Occipital lobe (tissue), 2 donors: ENCODE measurements around the gene MOV10. TPM values are rescaled to one million over a fixed set of nuclear protein-coding genes. Genes with fewer than 3 reads are reported as not detected.

ENCODE experiments used
- DNase-seq: peaks from one replicate; lab custom pipeline; 2025; lab: John Stamatoyannopoulos, UW
- total RNA-seq: library from RNA; depleted of rRNA; stranded (reverse); fragments of >200 nt; gene quantifications from one replicate; pipeline ENCODE4 v1.2.3, GENCODE V29; 2014

MOV10 gene
- total RNA-seq, 1 donor from 2014 or later = 3.7 TPM

GRCh38 chr1:112698366-112699310, 24.2 kb downstream of the MOV10 start:
- no peak for DNase-seq

DNA sequence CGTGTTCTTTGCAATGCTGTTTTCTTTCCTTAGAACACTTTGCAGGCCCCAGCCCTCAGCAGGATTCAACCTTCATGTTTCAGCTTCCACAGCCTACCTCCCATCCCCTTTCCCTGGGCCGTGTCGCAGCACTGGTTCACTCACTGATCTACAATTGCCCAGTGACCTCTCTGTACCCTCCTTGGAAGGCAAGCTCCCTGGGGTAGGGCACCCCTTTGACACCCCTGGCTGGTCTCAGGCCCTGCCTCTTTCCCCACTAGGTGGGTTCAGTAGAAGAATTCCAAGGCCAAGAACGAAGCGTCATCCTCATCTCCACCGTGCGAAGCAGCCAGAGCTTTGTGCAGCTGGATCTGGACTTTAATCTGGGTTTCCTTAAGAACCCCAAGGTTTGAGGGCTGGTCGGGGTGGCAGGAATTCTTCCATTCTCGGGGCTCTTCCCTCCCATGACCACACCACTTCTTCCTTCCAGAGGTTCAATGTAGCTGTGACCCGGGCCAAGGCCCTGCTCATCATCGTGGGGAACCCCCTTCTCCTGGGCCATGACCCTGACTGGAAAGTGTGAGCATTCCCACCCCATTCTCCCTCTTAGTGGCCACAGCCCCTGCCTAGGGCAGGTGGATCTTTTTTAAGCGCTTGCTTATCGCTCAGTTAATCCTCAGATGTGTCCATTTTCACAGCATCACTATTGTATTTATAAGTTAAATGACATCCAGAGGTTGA, 25.1 kb downstream of the MOV10 start:
- DNase-seq = no peak

DNA sequence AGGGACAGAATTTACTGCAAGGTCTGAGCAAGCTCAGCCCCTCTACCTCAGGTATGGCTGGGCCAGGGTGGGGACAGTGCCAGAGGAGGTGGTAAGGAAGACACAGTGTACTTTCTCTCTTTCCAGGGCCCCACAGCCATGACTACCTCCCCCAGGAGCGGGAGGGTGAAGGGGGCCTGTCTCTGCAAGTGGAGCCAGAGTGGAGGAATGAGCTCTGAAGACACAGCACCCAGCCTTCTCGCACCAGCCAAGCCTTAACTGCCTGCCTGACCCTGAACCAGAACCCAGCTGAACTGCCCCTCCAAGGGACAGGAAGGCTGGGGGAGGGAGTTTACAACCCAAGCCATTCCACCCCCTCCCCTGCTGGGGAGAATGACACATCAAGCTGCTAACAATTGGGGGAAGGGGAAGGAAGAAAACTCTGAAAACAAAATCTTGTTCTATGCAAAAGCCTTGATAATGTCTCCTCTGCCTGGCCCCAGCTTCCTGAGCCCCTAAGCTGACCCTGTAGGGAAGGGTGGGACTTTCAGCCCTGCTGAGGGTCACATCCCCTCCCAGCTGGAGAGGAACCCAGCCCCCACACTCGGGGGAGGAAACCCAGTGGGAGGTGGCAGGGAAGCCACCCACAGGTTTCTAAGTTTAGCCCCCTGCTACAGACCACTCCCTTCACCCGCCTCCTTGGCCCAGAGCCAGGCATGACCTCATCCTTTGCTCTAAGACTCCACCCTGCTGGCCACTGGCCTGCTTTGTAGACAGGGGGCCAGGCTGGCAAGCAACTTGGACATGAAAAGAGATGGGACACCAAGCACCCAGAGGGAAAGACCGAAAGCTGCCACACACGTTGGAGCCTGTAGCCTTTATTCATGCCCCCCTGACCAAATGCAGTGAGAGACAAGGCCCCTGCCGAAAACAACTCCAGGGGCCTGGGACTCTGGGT, 26.1 kb downstream of the MOV10 start:
- peak; percentile 73 for DNase-seq

DNA sequence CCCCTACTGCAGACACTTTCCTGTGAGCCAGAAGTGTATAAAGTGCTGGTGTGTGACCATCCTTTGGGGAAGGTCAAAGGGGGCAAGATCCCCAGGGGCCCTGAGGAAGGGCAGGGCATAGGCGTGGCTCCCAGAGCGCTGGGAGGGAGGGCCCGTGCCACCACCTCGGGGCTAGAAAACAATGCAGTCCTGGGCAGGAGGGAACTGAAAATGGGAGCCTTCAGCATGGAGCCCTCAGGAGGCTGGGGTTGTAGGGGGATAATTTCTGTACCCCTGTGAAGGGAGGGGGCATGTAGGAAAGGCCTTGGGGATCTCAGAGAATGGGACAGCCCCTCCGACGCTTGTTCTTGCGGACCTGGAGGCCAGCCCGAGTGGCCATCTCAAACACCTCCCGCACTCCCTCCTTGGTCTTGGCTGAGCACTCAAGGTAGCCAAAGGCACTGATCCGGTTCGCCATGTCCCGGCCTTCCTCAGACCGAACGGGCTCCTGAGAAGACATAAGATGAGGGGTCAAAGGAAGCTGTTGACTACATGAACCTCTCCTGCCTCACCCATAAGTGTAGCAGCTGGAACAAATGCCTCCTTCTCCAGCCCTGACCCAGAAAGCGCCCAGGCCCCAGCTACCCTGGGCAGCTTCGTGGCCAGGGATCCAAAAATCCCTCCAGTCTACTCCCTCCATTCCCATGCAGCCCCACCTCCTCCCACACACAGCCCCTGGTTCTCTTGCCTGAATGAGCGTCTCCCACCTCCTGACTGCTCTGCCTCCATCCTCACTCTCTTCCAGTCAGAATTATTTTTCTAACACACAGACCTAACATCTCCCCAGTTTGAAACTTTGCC, 27.0 kb downstream of the MOV10 start:
- DNase-seq = no peak

GRCh38 chr1:112702067-112702395, 27.6 kb downstream of the MOV10 start:
- DNase-seq = no peak

DNA sequence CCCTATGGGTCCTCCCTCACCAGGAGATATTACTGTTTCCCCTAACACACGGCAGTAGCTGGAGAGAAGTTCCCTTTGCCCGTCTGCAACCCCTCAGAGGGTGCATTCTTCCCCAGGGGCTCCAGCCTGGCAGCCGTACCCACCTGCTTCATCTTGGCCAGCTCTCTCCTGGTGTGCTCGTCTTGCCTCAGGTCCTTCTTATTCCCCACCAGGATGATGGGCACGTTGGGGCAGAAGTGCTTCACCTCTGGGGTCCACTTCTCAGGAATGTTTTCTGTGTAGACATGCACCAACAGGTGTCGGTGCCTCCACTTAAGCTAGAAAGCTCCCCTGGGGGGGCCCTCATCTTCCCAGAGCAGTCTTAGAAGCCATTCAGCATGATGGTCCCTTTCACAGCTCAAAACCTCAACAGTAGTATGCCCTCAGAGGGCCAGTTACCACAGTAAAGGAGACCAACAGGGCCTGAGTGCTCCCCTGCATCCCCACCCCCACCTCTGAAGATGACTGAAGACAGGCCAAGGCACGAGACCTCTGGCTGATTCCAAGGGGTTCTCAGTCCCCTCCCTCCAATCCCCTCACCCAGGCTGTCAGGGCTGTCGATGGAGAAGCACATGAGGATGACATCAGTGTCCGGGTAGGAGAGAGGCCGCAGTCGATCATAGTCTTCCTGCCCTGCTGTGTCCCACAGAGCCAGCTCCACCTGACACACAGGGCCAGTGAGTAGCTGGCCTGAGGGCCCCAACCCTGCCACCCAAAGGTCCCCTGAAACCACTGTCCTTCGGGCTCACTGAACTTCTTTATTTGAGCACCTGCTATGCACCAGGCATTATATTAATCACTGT, 28.2 kb downstream of the MOV10 start:
- no peak for DNase-seq

GRCh38 chr1:112703706-112704105, 29.2 kb downstream of the MOV10 start:
- no peak for DNase-seq

DNA sequence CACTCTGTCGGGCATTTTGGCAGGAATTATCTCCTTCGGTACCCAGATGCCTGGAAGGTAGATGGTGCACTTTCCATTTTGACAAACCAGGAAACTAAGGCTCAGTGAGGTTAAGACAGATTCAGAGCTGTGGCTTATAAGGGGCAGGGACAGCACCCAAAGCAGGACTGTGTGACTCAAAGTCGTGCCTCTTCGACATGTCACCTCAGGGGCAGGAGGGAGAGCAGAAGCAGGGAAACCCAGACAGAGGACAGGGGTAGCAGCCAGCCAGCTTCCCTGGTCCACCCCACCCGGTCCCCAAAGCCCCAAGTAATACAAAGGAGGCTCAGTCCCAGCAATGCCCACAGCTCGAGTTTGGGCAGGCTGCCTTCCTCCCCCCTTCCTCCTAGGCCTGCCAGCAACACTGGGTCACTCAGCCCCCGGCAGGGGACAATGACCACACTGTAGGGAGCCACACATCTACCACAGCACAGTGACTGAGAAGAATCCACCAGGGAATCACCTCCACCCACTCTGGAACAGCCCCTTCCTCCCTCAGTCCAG, 30.0 kb downstream of the MOV10 start:
- DNase-seq = peak; percentile 66

- DNase-seq = peak; percentile 55
Observed at GRCh38 chr1:112704934-112705627, 30.6 kb downstream of the MOV10 start.

DNA sequence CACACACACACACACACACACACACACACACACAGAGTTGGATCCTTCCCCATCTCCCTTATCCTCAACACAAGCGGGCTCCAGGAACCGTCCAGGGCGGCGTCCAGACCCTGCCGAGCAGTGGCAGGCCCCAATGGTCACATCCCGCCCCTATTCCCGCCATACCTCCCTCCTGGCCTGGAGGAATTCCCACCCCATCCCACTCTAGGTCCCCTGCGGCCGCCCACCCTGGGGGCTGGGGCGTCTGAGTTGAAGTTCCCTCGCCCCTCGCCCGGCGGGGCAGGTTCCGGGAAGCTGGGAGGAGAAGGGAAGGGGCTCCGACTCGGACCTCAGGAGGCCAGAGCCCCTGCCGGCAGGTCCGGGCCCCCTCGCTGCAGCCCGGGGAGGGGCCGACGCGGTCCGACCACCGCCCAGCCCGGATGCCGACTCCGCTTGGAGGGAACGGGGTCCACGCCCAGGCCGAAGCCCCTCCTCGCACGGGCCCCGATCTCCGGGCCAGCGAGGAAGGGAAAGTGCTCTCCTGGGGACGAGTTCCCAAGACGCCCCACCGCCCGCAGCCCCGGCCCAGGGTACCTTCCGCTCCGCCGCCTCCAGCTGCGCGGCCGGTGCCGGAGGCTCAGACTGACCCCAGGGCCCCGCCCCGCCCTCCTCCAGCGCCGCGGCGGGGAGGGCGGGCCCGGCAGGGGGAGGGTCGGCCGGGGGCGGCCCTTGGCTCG, 32.2 kb downstream of the MOV10 start, which contains the start of gene RHOC:
Gene RHOC (minus strand): TSS at position 623 of the 716 bp plus-strand sequence. CDS start 3,328 bp downstream, outside the sequence.
- no peak for DNase-seq

GRCh38 chr1:112707221-112708001, 33.0 kb downstream of the MOV10 start:
- DNase-seq = peak; percentile 32

DNA sequence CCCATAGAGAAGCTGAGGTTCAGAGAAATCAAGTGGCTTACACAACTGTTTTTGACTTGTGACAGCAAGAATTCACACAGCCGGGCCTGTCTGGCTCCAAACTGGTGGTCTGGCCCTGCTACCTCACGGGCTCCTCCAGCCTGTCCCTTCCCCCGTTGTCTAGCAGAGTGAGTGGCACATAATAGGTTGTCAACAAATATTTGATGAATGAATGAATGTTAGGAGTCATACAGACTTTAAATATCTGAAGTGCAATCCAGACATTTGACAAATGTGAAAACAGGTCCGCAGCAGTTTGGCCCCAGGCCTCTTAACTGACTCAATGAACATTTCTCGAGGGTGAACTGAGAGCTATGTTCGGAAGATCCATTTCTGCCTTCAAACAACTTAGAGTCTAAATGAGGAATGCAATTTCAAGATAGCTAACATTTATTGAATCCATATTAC, 33.6 kb downstream of the MOV10 start:
- DNase-seq = no peak

GRCh38 chr1:112708489-112708888, 34.0 kb downstream of the MOV10 start:
- DNase-seq = no peak

- DNase-seq = no peak
Observed at GRCh38 chr1:112710159-112710558, 35.7 kb downstream of the MOV10 start.

DNA sequence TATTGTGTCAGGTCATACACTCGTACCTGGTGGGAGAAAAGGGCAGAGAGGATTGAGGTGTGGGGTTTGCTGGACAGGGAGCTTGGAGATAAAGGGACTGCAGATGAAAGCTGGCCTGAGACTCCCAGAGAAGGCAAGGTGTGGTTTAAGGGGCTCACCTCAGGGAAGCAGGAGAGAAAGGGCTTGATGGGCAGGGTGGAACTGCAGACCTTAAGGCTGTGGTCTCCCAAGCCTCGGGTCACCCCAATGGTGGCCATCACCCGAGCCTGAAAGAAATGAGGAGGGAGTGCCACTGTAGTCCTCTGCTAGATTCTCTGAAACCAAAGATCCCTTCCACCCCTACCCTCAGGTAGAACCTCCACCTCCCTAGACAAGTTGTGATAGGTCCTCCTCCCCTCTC, 36.1 kb downstream of the MOV10 start:
- no peak for DNase-seq

- no peak for DNase-seq
Observed at GRCh38 chr1:112711041-112711440, 36.6 kb downstream of the MOV10 start.

DNA sequence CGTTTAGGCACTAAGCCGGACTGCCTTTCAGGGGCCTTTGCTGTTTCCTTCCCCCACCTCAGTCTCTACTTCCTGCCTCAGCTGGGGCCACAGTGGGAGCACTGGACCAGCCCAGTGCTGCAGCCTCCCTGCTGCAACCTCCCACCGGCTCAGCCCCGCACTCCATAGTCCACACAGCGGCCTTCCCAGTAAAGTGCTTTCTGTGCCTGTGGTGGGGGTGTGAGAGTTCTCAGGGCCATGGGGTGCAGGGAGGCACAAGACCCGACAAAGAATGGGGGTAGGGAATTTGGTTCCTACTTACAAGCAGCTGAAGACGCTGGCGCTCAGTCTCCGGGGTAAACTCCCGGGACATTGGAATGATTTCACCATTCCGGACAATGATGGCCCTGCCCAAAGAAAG, 37.2 kb downstream of the MOV10 start:
- DNase-seq = no peak
